ENCODE results near the gene AIPL1.

AIPL1 gene

GRCh38 chr17:6461246-6461645 lies 26.3 kb upstream of the AIPL1 start:
- no peak for DNase-seq
- Histone ChIP-seq H3K27me3 (replicated peaks; ENCODE audit: insufficient read depth, low read length) (peaks cover 56% of the 10 kb centered on the region), H3K36me3 (replicated peaks; ENCODE audit: insufficient read depth, low read length) (no peaks in the 10 kb centered on the region), H3K9me2 (replicated peaks; ENCODE audit: insufficient read depth, low read length) (no peaks in the 10 kb centered on the region), H3F3A (ENCODE audit: insufficient read depth, low read length) (no peaks in the 10 kb centered on the region), H3K4me3 (ENCODE audit: low read length) (no peak overlapping the region), H3K9ac (ENCODE audit: low read length) (no peak overlapping the region), H2AFZ (ENCODE audit: low read length) (no peak overlapping the region), H3K4me1 (ENCODE audit: low read length) (peaks cover 11% of the 10 kb centered on the region), H4K20me1 (ENCODE audit: insufficient read depth, low read length) (no peaks in the 10 kb centered on the region), H3K9me3 (replicated peaks; ENCODE audit: insufficient read depth, low read length) (no peaks in the 10 kb centered on the region), H3K4me2 (ENCODE audit: low read depth, low read length) (no peak overlapping the region), H3K79me2 (ENCODE audit: low read length) (no peaks in the 10 kb centered on the region), H3K27ac (ENCODE audit: low read length) (no peak overlapping the region)
- TF ChIP-seq EZH2 (optimal IDR thresholded peaks at IDR 0.05; ENCODE audit: low read depth, low read length), result no peak
- no peak for TF ChIP-seq CTCF (IDR thresholded peaks at IDR 0.05; ENCODE audit: low read length)
- no peak for TF ChIP-seq EZH2phosphoT487 (IDR thresholded peaks at IDR 0.05; ENCODE audit: low read length)

GRCh38 chr17:6460531-6461161 lies 25.7 kb upstream of the AIPL1 start:
- no peak overlapping the region for H3K27ac ChIP-seq (ENCODE audit: low read length)
- peaks cover 50% of the 10 kb centered on the region for H3K27me3 ChIP-seq (replicated peaks; ENCODE audit: insufficient read depth, low read length)
- H3K9me3 ChIP-seq (replicated peaks; ENCODE audit: insufficient read depth, low read length), result no peaks in the 10 kb centered on the region
- no peak overlapping the region for H2AFZ ChIP-seq (ENCODE audit: low read length)
- H3K9me2 ChIP-seq (replicated peaks; ENCODE audit: insufficient read depth, low read length), result no peaks in the 10 kb centered on the region
- no peak overlapping the region for H3K4me2 ChIP-seq (ENCODE audit: low read depth, low read length)
- H4K20me1 ChIP-seq (ENCODE audit: insufficient read depth, low read length), result no peaks in the 10 kb centered on the region
- no peaks in the 10 kb centered on the region; the same call in 1 of the 2 replicates for H3F3A ChIP-seq (ENCODE audit: insufficient read depth, low read length)
- no peaks in the 10 kb centered on the region for H3K79me2 ChIP-seq (ENCODE audit: low read length)
- no peak for TF ChIP-seq EZH2 (optimal IDR thresholded peaks at IDR 0.05; ENCODE audit: low read depth, low read length)
- H3K4me1 ChIP-seq (ENCODE audit: low read length), result peaks cover 11% of the 10 kb centered on the region
- H3K36me3 ChIP-seq (replicated peaks; ENCODE audit: insufficient read depth, low read length), result no peaks in the 10 kb centered on the region
- no peak overlapping the region for H3K4me3 ChIP-seq (ENCODE audit: low read length)
- H3K9ac ChIP-seq (ENCODE audit: low read length), result no peak overlapping the region
- DNase-seq, result no peak

- peaks cover 11% of the 10 kb centered on the region for H3K4me1 ChIP-seq (ENCODE audit: low read length)
- DNase-seq, result no peak
- no peaks in the 10 kb centered on the region for H4K20me1 ChIP-seq (ENCODE audit: insufficient read depth, low read length)
- H3K79me2 ChIP-seq (ENCODE audit: low read length), result no peaks in the 10 kb centered on the region
- no peak overlapping the region for H3K9ac ChIP-seq (ENCODE audit: low read length)
- H3K27me3 ChIP-seq (replicated peaks; ENCODE audit: insufficient read depth, low read length), result peaks cover 55% of the 10 kb centered on the region
- H3F3A ChIP-seq (ENCODE audit: insufficient read depth, low read length), result no peaks in the 10 kb centered on the region; the same call in 1 of the 2 replicates
- no peak overlapping the region for H3K4me3 ChIP-seq (ENCODE audit: low read length)
- H3K9me3 ChIP-seq (replicated peaks; ENCODE audit: insufficient read depth, low read length), result no peaks in the 10 kb centered on the region
- no peak for TF ChIP-seq EZH2 (optimal IDR thresholded peaks at IDR 0.05; ENCODE audit: low read depth, low read length)
- TF ChIP-seq EZH2phosphoT487 (IDR thresholded peaks at IDR 0.05; ENCODE audit: low read length), result no peak
- no peak for TF ChIP-seq CTCF (IDR thresholded peaks at IDR 0.05; ENCODE audit: low read length)
- no peak overlapping the region for H2AFZ ChIP-seq (ENCODE audit: low read length)
- no peak overlapping the region for H3K27ac ChIP-seq (ENCODE audit: low read length)
- no peaks in the 10 kb centered on the region for H3K36me3 ChIP-seq (replicated peaks; ENCODE audit: insufficient read depth, low read length)
- H3K4me2 ChIP-seq (ENCODE audit: low read depth, low read length), result no peak overlapping the region
- no peaks in the 10 kb centered on the region for H3K9me2 ChIP-seq (replicated peaks; ENCODE audit: insufficient read depth, low read length)
Observed at GRCh38 chr17:6458460-6458950, 23.6 kb upstream of the AIPL1 start.
